NCI-H2107 treated with DMSO at 0.1 percent for 48 hours (cell line): ENCODE data around the gene GRM5.

Experiments used
- DNase-seq: peaks from one replicate; lab custom pipeline; 2025; ENCODE audit not compliant: unreplicated experiment; lab: John Stamatoyannopoulos, UW

The GRM5 gene

DNA sequence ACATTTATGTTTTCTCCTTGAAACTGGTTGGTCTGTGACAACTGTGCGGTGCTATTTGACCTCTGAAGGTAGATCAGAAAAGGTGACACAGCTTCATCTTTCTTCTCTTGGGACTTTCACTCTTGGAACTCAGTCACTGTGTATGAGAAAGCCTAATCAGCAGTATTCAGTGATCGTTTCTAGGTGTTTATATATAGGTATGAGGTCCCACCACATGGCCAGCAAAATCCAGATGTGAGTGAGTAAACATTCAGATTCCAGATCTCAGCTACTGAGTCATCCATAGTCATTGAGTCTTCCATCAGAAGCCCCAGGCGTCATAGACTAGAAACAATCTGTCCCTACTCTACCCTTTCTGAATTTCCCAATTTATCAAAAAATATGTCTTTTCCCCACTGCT, 610.9 kb downstream of the GRM5 start:
- DNase-seq, result no peak
